SK-N-SH (cell line): ENCODE results near the gene RASAL2. TPM values are rescaled to one million over a fixed set of nuclear protein-coding genes. Genes with fewer than 3 reads are reported as not detected.

ENCODE experiments used
- CTCF ChIA-PET: fragments of 300-600, 350-600 bp; formaldehyde crosslinking; extraction: SDS; loops from one replicate; lab custom pipeline; 2021; lab: Yijun Ruan, JAX
- POLR2A ChIA-PET: fragments of 350-600 bp; sonication (Branson Sonifier 250); formaldehyde crosslinking; extraction: SDS; loops from one replicate; lab custom pipeline; 2020; ENCODE audit warnings: antibody characterized with exemption, inconsistent platforms; lab: Yijun Ruan, JAX
- DNase-seq: peaks from one replicate; pipeline ENCODE4 v3.0.0; 2012
- H2AFZ ChIP-seq: fragments of 200-600 bp; sonication (generic); 2 replicates; pipeline ENCODE4 v1.8.1; 2016; ENCODE audit warnings: antibody characterized with exemption, mild to moderate bottlenecking, low read depth
- H3F3A ChIP-seq: fragments of 200-600 bp; sonication (generic); replicated peaks from 2 replicates; pipeline ENCODE3; 2016; ENCODE audit warnings: antibody characterized with exemption, mild to moderate bottlenecking; ENCODE audit not compliant: insufficient read depth
- H3K27ac ChIP-seq, 2 experiments: fragments of 200-500 bp in 1 of 2; fragments of 200-600 bp in 1 of 2; sonication (Bioruptor generic) in 1 of 2; sonication (generic), shearing (Covaris generic) in 1 of 2; 2 replicates each; pipeline versions ENCODE4 v1.5.1 to v1.6.1; 2014 to 2016; ENCODE audit warnings: low read depth in 2 of 2, inconsistent platforms in 1 of 2, low read length in 1 of 2, mild to moderate bottlenecking in 1 of 2, mixed read lengths in 1 of 2
- H3K27me3 ChIP-seq: fragments of 200-600 bp; sonication (generic), shearing (Covaris generic); 2 replicates; pipeline ENCODE4 v1.6.1; 2016; ENCODE audit warnings: mixed run types; ENCODE audit not compliant: insufficient read depth
- H3K36me3 ChIP-seq, 2 experiments: fragments of 200-500 bp in 1 of 2; fragments of 200-600 bp in 1 of 2; sonication (Bioruptor generic) in 1 of 2; sonication (generic) in 1 of 2; replicated peaks in 1 of 2; 2 replicates each; pipeline versions ENCODE3 to v1.5.1; 2014 to 2016; ENCODE audit warnings: low read length in 1 of 2, mild to moderate bottlenecking in 1 of 2; ENCODE audit not compliant: insufficient read depth in 2 of 2, control insufficient read depth in 1 of 2
- H3K4me1 ChIP-seq, 2 experiments: fragments of 200-500 bp in 1 of 2; fragments of 200-600 bp in 1 of 2; sonication (Bioruptor generic) in 1 of 2; sonication (generic), shearing (Covaris generic) in 1 of 2; 2 replicates each; pipeline versions ENCODE4 v1.5.1 to v1.6.1; 2014 to 2016; ENCODE audit warnings: low read depth in 1 of 2, low read length in 1 of 2, mixed run types in 1 of 2; ENCODE audit not compliant: insufficient read depth in 2 of 2, control insufficient read depth in 1 of 2
- H3K4me2 ChIP-seq: fragments of 200-600 bp; sonication (generic), shearing (Covaris generic); 2 replicates; pipeline ENCODE4 v1.6.1; 2017; ENCODE audit warnings: mixed run types
- H3K4me3 ChIP-seq, 2 experiments: fragments of 200-500 bp in 1 of 2; fragments of 200-600 bp in 1 of 2; sonication (Bioruptor generic) in 1 of 2; sonication (generic), shearing (Covaris generic) in 1 of 2; 2 replicates each; pipeline versions ENCODE4 v1.5.1 to v1.8.1; 2014 to 2016; ENCODE audit warnings: low read depth in 2 of 2, inconsistent platforms in 1 of 2, low read length in 1 of 2, mild to moderate bottlenecking in 1 of 2, mixed read lengths in 1 of 2, moderate library complexity in 1 of 2
- H3K79me2 ChIP-seq: fragments of 200-600 bp; sonication (generic); 2 replicates; pipeline ENCODE4 v1.8.1; 2017; ENCODE audit warnings: mild to moderate bottlenecking; ENCODE audit not compliant: insufficient read depth
- H3K9ac ChIP-seq: fragments of 200-600 bp; sonication (generic); 2 replicates; pipeline ENCODE4 v1.6.1; 2017; ENCODE audit warnings: mixed run types
- H3K9me2 ChIP-seq: fragments of 200-600 bp; sonication (generic); 2 replicates; pipeline ENCODE4 v1.6.1; 2017; ENCODE audit warnings: mixed run types
- H3K9me3 ChIP-seq: fragments of 200-600 bp; sonication (generic); 2 replicates; pipeline ENCODE4 v1.6.1; 2017; ENCODE audit warnings: mixed run types, mild to moderate bottlenecking, moderate library complexity
- H4K20me1 ChIP-seq: fragments of 200-600 bp; sonication (generic); 2 replicates; pipeline ENCODE4 v1.6.1; 2017; ENCODE audit warnings: mild to moderate bottlenecking, mixed run types; ENCODE audit not compliant: insufficient read depth
- CHD2 ChIP-seq: fragments of 150-350 bp; IDR thresholded peaks from 2 replicates; pipeline ENCODE4 v1.6.1; 2018; ENCODE audit warnings: low read length; ENCODE audit not compliant: partially characterized antibody
- ELF1 ChIP-seq: IDR thresholded peaks from 2 replicates; pipeline ENCODE4 v1.4.0; 2012
- EZH2phosphoT487 ChIP-seq: fragments of 200-600 bp; sonication (generic); IDR thresholded peaks from 2 replicates; pipeline ENCODE4 v1.6.1; 2017; ENCODE audit warnings: low read depth, mixed run types, mild to moderate bottlenecking, antibody characterized with exemption, moderate library complexity, borderline replicate concordance
- FOXJ3 ChIP-seq: sonication (generic); formaldehyde crosslinking; IDR thresholded peaks from 2 replicates; pipeline ENCODE4 v1.5.1; 2020; ENCODE audit warnings: mild to moderate bottlenecking, missing genetic modification reagents
- GABPA ChIP-seq: IDR thresholded peaks from 2 replicates; pipeline ENCODE4 v1.4.0; 2012; ENCODE audit warnings: low read depth, mild to moderate bottlenecking
- JUND ChIP-seq: IDR thresholded peaks from 2 replicates; pipeline ENCODE4 v1.4.0; 2012
- MEF2A ChIP-seq: IDR thresholded peaks from 2 replicates; pipeline ENCODE4 v1.4.0; 2012; ENCODE audit warnings: low read depth, borderline replicate concordance
- REST ChIP-seq: IDR thresholded peaks from 2 replicates; pipeline ENCODE4 v1.6.1; 2012; ENCODE audit warnings: mild to moderate bottlenecking, low read depth, low read length, moderate library complexity
- RFX5 ChIP-seq: IDR thresholded peaks from 2 replicates; pipeline ENCODE4 v1.6.1; 2012; ENCODE audit warnings: mild to moderate bottlenecking, improper control_type of control experiment, low read length
- RXRA ChIP-seq: IDR thresholded peaks from 2 replicates; pipeline ENCODE4 v1.4.0; 2012; ENCODE audit warnings: low read depth, mild to moderate bottlenecking, borderline replicate concordance
- TAF1 ChIP-seq: IDR thresholded peaks from 2 replicates; pipeline ENCODE4 v1.6.1; 2012; ENCODE audit warnings: low read depth, mild to moderate bottlenecking, low read length, moderate library complexity, borderline replicate concordance
- TCF12 ChIP-seq: IDR thresholded peaks from 2 replicates; pipeline ENCODE4 v1.4.0; 2012
- TEAD4 ChIP-seq: IDR thresholded peaks from 2 replicates; pipeline ENCODE4 v1.4.0; 2012; ENCODE audit warnings: mild to moderate bottlenecking, borderline replicate concordance; ENCODE audit not compliant: insufficient read depth
- WGBS: methylation state at CpG from one replicate; pipeline ENCODE4 v1.1.6; 2017; ENCODE audit warnings: low lambda C conversion rate; 5-methylcytosine and 5-hydroxymethylcytosine counted together
- polyA plus RNA-seq, 3 experiments: library from polyadenylated mRNA; depleted of rRNA; stranded (reverse); fragments of >200 nt; gene quantifications; 2 replicates each; pipeline ENCODE4 v1.2.3, GENCODE V29; 2012

The RASAL2 gene
- polyA plus RNA-seq, 1 of the 3 experiments (the other 2 are of a cell fraction) = 6.9 TPM

- Histone ChIP-seq H3K4me2 (no peak overlapping the region), H3K36me3 (peaks cover 28 to 33% of the 10 kb centered on the region in 2 experiments), H3K9ac (no peak overlapping the region), H3K4me3 (no peak overlapping the region), H3K79me2 (no peaks in the 10 kb centered on the region), H3K27me3 (no peaks in the 10 kb centered on the region), H3K9me2 (no peaks in the 10 kb centered on the region), H3K9me3 (no peaks in the 10 kb centered on the region), H3K4me1 (no peaks in the 10 kb centered on the region; a peak in 1 of 4 replicates), H4K20me1 (no peaks in the 10 kb centered on the region)
- WGBS = 95% methylated on average over 13 of the region's 13 CpGs
- no peak for DNase-seq
- TF ChIP-seq MEF2A = no peak
- TF ChIP-seq FOXJ3 (CRISPR knock-in tag) = no peak
- no peak for TF ChIP-seq TCF12
- no peak for TF ChIP-seq JUND
- no peak for TF ChIP-seq RFX5
- TF ChIP-seq REST = no peak
- no peak for TF ChIP-seq RXRA
- no peak for TF ChIP-seq TEAD4
- TF ChIP-seq CHD2 = no peak
- TF ChIP-seq EZH2phosphoT487 = no peak
- no peak for TF ChIP-seq TAF1
- no peak for TF ChIP-seq GABPA
- no peak for TF ChIP-seq ELF1
- TF ChIP-seq, all 33 proteins: peak for 0
- H3F3A ChIP-seq = no peaks in the 10 kb centered on the region
- ChIA-PET CTCF (no interaction called here), POLR2A (no interaction called here)
- no peak overlapping the region for H3K27ac ChIP-seq
- H2AFZ ChIP-seq = no peak overlapping the region
Observed at GRCh38 chr1:178456472-178456871, 362.6 kb downstream of the RASAL2 start.

GRCh38 chr1:178457651-178458050 is 363.7 kb downstream of the RASAL2 start:
- CTCF ChIA-PET = interaction anchor here (0.8 to 2.0 kb wide), 2 partner anchors 13 to 427 kb away, joined by 3 to 8 read pairs; no protein-coding TSS in a partner anchor
- Histone ChIP-seq H3K9ac (no peak overlapping the region), H4K20me1 (no peaks in the 10 kb centered on the region), H3K9me3 (no peaks in the 10 kb centered on the region), H3K4me2 (no peak overlapping the region), H3K4me3 (no peak overlapping the region), H3F3A (no peaks in the 10 kb centered on the region), H3K27ac (no peak overlapping the region), H3K79me2 (no peaks in the 10 kb centered on the region), H3K4me1 (no peaks in the 10 kb centered on the region; a peak in 1 of 4 replicates), H3K27me3 (no peaks in the 10 kb centered on the region), H3K36me3 (peaks cover 26 to 31% of the 10 kb centered on the region in 2 experiments), H2AFZ (no peak overlapping the region), H3K9me2 (no peaks in the 10 kb centered on the region)
- POLR2A ChIA-PET = no interaction called here
- TF ChIP-seq FOXJ3 (CRISPR knock-in tag) = no peak
- no peak for TF ChIP-seq MEF2A
- DNase-seq = no peak
- 100% methylated on average over 5 of the region's 5 CpGs for WGBS
